GM18508 (cell line): ENCODE measurements around the gene OR10J1.
"Not testable (repeated sequence)": the region's sequence is repeated elsewhere in the genome, so short reads cannot be mapped to it uniquely, and the experiment has no call there.

Experiments used
- ATAC-seq: cut with Tn5 transposase; IDR thresholded peaks from one replicate; pipeline ENCODE4 v1.9.1; 2021; ENCODE audit warnings: moderate number of reproducible peaks; ENCODE audit not compliant: insufficient read depth, unreplicated experiment

Gene OR10J1

GRCh38 chr1:159439422-159439821 lies at the start of gene OR10J1:
Gene OR10J1 (plus strand): TSS chr1:159439722. CDS start chr1:159439792, 70 bp downstream.
- ATAC-seq, result no peak

GRCh38 chr1:159406821-159407220 lies 32.7 kb upstream of the OR10J1 start:
- ATAC-seq, result no peak

- no peak for ATAC-seq
Observed at GRCh38 chr1:159408862-159409400, 30.6 kb upstream of the OR10J1 start.

- ATAC-seq, result no peak
Observed at GRCh38 chr1:159421821-159422220, 17.7 kb upstream of the OR10J1 start.

GRCh38 chr1:159428536-159428935 lies 11.0 kb upstream of the OR10J1 start:
- ATAC-seq, result no peak

- ATAC-seq, result no peak
Observed at GRCh38 chr1:159429074-159429861, 10.3 kb upstream of the OR10J1 start.

- no peak for ATAC-seq
Observed at GRCh38 chr1:159430985-159431384, 8.5 kb upstream of the OR10J1 start.

- ATAC-seq, result no peak
Observed at GRCh38 chr1:159431904-159432303, 7.6 kb upstream of the OR10J1 start, which contains the start of gene OR10J4. Gene OR10J4 (plus strand): TSS chr1:159432204.

- no peak for ATAC-seq
Observed at GRCh38 chr1:159436469-159436868, 3.1 kb upstream of the OR10J1 start.

GRCh38 chr1:159441360-159441759 lies 1.8 kb downstream of the OR10J1 start:
- no peak for ATAC-seq

- ATAC-seq, result no peak
Observed at GRCh38 chr1:159442428-159442827, 2.9 kb downstream of the OR10J1 start.

GRCh38 chr1:159443066-159443750 lies 3.7 kb downstream of the OR10J1 start:
- ATAC-seq, result no peak

- no peak for ATAC-seq
Observed at GRCh38 chr1:159444511-159444910, 5.0 kb downstream of the OR10J1 start.

GRCh38 chr1:159448181-159448580 lies 8.7 kb downstream of the OR10J1 start:
- no peak for ATAC-seq

- not testable (repeated sequence) for ATAC-seq
Observed at GRCh38 chr1:159449605-159450004, 10.1 kb downstream of the OR10J1 start.

GRCh38 chr1:159459551-159459950 lies 20.0 kb downstream of the OR10J1 start:
- no peak for ATAC-seq

GRCh38 chr1:159465191-159465603 lies 25.7 kb downstream of the OR10J1 start:
- no peak for ATAC-seq

- no peak for ATAC-seq
Observed at GRCh38 chr1:159468321-159468720, 28.8 kb downstream of the OR10J1 start.

GRCh38 chr1:159469921-159470533 lies 30.5 kb downstream of the OR10J1 start:
- no peak for ATAC-seq

GRCh38 chr1:159473335-159473734 lies 33.8 kb downstream of the OR10J1 start:
- no peak for ATAC-seq

- ATAC-seq, result no peak
Observed at GRCh38 chr1:159474926-159475325, 35.4 kb downstream of the OR10J1 start.
